HL-60 (cell line): ENCODE data around the gene KCNN4.

Experiments
- CTCF ChIP-seq: IDR thresholded peaks from one replicate; pipeline ENCODE4 v1.5.1; 2011; ENCODE audit warnings: low read length, control low read depth, inconsistent platforms; ENCODE audit not compliant: insufficient read depth
- REST ChIP-seq: IDR thresholded peaks from 2 replicates; pipeline ENCODE4 v1.6.1; 2012; ENCODE audit warnings: low read depth; ENCODE audit not compliant: insufficient replicate concordance

GRCh38 chr19:43748205-43748594 lies 32.6 kb downstream of the KCNN4 start:
- no peak for TF ChIP-seq CTCF
- no peak for TF ChIP-seq REST
